GM18505 (cell line): ENCODE results near the gene JAKMIP1.
A peak's percentile ranks its signal among the peaks of the same experiment; 100 is the strongest.

Experiments used
- ATAC-seq: cut with Tn5 transposase; IDR thresholded peaks from one replicate; pipeline ENCODE4 v1.9.1; 2021; ENCODE audit not compliant: unreplicated experiment
- POLR2A ChIP-seq: IDR thresholded peaks from 4 replicates; pipeline ENCODE4 v1.6.1; 2011; ENCODE audit warnings: borderline replicate concordance; ENCODE audit not compliant: insufficient read depth, insufficient read length; ENCODE audit errors: extremely low read depth

The JAKMIP1 gene

DNA sequence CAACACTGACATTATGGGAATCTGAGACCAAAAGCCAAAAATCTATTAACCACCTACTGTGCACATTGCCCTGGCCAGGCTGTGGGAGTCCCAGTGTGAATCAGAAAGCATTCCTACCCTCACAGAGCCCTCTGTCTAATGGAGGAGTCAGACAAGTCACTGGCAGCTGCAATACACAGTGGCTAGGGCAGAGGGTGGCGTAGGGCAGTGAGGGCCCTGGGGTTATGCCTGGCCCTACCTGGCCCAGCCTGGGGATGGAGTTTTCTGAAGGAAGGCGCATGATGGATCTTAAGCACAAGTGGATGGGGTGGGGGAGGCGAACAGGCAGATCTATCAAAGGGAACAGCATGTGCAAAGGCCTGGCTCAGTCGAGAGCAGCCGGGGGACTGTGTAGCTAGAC is 10.8 kb downstream of the JAKMIP1 start:
- no peak for ATAC-seq
- no peak for TF ChIP-seq POLR2A

DNA sequence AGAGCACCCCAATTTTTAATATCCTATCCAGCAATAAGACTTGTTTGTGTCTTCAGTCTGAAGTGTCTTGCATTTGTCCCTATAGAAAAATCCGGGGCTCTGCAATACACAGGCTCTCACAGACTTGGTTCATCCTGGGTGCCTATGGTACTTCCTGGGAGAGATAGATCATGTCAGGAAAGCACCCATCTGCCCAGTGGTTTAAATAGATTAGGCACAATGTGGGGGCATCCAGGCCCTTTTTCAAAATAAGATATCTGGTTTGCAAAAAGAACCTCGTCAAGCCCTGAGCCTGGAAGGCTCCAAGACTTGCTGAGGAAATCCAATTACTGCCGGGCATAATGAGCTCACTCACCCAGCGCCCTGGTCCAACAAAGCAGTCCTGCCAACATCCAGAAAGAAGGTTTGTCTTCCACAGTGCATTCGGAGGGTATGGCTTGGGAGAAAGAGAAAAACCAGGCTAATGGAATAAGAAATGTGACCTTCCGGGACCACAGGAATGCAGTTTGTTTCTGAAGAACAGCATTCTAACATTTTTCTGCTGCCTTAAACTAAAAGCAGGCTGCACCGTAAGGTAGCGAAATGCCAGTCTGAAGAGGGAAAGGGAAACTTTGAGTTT is 11.6 kb downstream of the JAKMIP1 start:
- no peak for ATAC-seq
- no peak for TF ChIP-seq POLR2A

DNA sequence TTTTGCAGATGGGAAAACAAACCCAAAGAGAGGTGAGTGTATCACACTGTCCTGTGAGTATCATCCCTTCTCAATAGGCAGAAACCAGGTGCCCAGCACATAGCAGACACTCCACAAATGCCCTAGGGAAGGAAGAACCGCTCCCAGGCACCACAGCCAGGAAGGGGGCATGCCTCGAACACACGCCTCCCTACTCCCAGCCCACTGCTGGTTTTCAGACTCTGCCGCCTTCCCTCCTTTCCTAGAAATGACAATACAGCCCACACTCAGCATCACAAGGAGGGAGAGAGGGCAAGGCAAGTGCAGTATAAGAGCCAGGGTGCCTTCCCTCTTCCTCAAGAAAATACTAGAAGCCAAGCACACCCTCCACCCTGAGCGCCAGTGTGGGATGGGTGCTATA is 16.2 kb downstream of the JAKMIP1 start:
- no peak for TF ChIP-seq POLR2A
- no peak for ATAC-seq

DNA sequence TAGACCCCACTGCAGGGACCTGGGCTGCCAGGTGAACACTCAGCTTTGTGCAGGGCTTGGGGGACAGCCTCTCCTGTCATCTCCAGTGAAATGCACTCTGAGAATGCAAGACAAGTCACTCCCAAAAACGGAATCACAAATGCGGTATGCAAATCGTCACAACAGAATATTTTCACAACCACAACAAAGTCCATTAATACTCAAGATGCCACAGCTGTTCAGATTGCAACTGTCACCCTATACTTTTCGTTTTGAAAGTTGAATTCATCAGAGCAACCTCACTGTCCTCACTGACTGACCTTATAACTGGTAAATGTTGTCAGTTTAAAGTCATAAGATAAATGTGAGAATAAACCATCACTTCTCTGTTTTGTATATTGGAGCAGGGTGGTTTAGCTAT is 16.6 kb downstream of the JAKMIP1 start:
- ATAC-seq, result peak; percentile 34
- TF ChIP-seq POLR2A, result peak; percentile 70

DNA sequence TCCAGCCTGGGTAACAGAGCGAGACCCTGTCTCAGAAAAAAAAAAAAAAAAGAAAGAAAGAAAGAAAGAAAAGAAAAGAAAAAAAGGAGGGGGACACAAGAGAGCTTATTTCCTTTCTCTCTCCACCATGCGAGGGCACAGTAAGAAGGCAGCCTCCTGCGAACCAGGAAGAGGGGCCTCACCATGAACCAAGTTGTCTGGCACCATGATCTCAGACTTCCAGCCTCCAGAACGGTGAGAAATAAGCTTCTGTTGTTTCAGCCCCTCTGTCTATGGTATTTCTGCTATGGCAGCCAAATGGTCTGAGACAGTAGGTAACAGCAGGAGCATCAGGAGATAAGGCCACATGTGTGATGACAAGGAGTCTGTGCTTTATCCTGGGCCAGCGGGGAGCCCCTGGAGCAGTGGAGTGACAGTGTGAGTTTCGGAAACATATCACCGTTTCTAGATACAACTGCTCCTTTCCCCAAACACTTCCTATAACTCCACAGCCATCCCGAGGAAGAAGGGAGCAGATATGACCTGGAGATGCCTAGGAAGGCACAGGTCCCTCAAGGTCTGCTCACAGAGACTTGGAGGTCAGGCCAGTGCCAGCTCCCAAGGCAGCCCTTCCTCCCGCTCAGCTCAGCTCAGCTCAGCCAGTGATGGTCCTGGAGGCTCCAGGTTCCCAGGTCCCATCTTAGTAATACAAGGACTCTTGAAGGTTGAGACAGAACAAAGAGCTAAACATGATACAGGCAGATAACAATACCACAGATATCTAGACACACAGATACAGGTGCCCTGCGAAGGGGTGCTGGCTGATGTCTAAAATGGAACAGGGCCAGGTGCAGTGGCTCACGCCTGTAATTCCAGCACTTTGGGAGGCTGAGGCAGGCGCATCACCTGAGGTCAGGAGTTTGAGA is 17.7 kb downstream of the JAKMIP1 start:
- TF ChIP-seq POLR2A, result no peak
- ATAC-seq, result no peak

DNA sequence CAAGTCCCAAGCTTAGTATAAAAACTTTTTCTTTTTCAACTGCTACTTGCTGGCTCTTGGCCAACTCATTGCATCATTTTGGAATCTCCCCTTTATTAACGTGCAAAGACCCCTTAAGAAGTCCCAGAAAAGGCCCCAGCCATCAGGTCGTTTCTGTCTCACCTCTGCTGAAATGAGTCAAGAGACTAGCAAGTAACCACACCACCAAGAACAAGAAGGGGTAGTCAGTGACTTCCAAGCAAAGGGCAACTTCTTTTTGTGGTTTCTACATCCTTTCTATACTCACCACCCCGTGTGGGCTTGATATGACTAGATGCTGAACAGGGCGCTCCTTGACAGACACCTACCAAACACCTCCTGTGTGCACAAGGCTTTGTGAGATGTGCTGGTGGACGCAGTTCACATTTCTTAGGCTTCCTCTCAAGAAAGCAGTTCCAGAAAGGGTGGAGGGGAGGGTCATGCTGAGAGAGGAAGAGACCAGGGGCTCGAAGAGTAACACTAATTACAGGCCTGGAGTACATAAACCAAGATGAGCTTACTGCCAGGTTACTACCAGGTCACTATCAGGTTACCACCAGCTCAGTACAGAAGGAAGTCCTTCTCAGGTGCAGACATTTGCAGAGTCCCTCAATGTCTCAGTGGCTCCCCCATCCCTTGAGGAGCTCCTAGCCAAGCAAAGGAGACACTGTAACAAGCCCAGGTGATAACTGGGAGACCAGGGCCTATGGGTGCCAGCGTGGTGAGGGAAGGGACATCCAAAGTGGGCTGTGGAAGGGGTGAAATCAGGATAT is 19.3 kb downstream of the JAKMIP1 start:
- peak; percentile 89 for ATAC-seq
- peak; percentile 46 for TF ChIP-seq POLR2A

DNA sequence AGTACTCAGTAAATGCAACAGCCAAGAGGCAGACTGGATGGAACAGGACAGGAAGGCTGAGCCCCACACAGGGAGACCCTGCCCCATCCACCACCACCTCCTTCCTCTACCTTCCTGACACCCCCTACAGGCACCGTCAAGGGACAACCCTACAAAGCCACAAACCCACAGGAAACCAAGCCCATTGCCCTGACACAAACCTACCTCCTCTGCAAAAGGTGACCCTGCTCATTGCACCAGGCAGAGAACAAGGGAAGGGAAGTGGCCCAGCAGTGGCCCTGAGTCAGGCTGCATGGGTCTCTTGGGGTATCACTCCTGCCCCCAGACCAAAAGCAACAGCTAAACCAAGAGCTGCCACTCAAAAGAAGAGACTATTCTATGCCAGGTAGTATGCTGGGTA is 21.0 kb downstream of the JAKMIP1 start:
- no peak for ATAC-seq
- no peak for TF ChIP-seq POLR2A

DNA sequence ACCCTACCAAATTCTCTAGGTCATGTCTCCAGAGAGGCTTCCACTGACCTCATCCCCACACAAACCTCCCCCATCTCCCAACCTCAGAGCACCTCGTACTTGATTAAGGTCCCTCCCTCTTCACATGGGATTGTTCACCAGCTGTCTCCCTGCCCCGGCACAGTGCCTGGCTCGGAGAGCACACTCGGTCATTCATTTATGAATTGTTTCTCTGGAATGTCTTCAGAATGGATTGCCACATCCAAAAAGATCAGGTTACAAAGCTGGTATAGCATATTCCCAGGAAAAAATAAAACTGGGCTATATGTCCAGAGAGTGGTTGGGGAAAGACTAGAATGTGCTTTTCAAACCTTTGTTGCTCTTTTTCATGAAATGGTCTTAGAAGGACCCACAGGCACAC is 21.6 kb downstream of the JAKMIP1 start:
- no peak for TF ChIP-seq POLR2A
- ATAC-seq, result no peak

DNA sequence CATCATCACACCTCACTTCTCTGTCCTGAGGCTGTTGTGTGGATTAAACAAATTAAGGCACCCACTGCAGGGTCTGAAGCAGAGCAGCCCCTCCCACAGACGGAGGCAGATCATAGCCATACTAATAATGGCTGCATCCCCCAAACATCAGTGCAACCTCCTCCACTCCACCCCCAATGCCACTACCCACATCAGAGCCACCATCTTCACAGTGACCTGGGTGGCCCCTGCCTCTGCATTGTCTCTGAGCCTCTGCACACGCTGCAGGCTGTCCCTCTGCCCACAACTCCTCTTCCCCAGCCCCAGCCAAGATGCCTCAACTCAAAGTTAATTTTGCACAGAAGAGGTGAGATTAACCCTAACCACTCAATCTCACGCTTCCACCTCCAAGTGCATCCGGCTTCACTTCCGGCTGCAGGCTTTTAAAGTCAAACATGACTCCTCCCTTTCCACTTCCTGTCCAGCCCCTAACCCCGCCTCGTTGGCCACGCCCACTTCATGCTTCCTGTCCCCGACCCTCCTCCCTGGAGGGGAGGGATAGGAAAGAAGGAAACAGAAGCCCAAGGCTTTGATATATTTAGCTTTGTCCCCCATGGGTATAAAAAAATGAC is 22.7 kb downstream of the JAKMIP1 start:
- no peak for TF ChIP-seq POLR2A
- ATAC-seq, result no peak

DNA sequence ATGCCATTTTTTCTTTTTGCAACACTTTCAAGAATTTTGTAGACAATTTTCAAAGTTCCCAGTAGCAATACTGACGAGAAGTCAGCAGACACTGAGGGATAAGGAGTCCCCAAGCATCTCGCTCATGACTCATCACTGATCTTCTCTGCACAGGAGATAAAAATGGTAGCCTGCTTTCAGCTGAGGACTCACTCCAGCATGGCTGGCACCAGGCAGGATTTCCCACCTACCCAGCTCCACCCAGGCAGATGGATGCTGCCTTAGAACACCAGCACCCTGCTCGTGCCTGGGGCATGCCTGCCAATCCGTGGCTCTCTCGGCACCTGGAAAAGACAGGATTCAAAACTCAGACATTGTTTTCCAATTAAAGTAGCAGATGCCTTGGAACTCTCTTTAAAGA is 24.9 kb downstream of the JAKMIP1 start:
- TF ChIP-seq POLR2A, result no peak

DNA sequence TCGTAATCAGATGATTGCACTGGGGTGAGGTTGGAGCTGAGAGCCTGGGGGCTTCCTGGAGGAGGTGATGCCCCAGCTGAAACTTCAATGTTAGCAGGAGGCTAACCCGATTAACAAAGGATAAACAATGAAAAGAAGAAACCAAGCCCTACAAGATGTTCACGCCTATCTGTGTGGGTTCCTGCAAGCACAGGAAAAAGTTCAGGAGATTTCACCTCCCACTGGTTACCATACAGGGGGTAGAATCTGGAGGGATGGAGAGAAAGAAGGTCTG is 27.5 kb downstream of the JAKMIP1 start:
- no peak for ATAC-seq
- TF ChIP-seq POLR2A, result no peak

More for the DNA sequence above, 24.9 kb downstream of the JAKMIP1 start:
- ATAC-seq, result no peak

DNA sequence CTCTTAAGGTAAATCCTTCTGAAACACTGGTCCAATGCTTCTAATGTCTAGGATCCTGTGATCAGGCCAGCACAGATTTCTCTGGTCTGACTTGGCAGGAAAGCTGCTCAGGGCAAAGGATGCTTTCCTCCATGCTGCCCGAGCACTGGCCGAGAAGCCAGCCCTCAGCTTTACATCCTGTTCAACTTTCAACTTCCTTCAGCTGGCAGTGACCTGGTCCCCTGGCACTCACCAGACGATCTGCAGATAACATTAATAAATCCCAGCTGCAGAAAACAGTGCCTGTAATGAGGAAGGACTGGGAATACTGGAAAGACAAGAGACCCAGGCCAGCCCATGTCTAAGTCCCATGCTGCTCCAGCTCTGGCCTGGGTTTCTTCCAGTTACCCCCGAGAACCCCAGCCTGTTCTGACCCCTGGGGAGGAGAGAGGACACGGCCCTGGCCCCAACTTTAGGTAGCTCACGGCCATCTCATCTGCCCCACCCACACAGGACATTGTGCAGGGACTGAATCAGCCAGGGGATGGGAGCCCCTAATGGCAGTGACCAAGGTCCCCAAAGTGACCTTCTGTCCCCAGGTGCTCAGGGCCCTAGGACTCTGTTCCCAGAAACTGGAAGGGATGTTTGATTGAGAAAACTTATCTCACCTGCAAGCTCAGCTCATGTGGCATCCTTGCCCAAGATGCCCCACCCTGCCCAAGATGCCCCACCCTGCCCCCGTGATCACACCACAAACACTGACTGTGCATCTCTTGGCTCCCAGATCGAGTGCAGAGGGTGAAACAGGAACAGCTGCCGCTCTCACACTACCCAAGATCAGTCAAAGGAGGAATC is 28.0 kb downstream of the JAKMIP1 start:
- TF ChIP-seq POLR2A, result no peak
- no peak for ATAC-seq
